DND-41 (cell line): ENCODE measurements around the gene PSD4.

Experiments
- ATAC-seq: fragments of 200-7000 bp; cut with Tn5 transposase; 3 replicates; pipeline ENCODE4 v1.9.1; 2021; ENCODE audit warnings: low read depth; ENCODE audit not compliant: insufficient read depth
- DNase-seq: peaks from one replicate; pipeline ENCODE4 v3.0.0-alpha.2; 2020
- H2AFZ ChIP-seq: 2 replicates; pipeline ENCODE4 v1.6.0; 2012; ENCODE audit warnings: low read depth, low read length
- H3K27ac ChIP-seq: 2 replicates; pipeline ENCODE4 v1.5.1; 2012; ENCODE audit warnings: low read length, inconsistent platforms
- H3K27me3 ChIP-seq: fragments of 200-600 bp; sonication (generic); 2 replicates; pipeline ENCODE4 v1.6.0; 2012; ENCODE audit warnings: low read length, mild to moderate bottlenecking, inconsistent platforms; ENCODE audit not compliant: insufficient read depth, poor library complexity
- H3K36me3 ChIP-seq: 2 replicates; pipeline ENCODE4 v1.5.1; 2012; ENCODE audit warnings: low read length, inconsistent platforms; ENCODE audit not compliant: insufficient read depth
- H3K4me1 ChIP-seq: 2 replicates; pipeline ENCODE4 v1.5.1; 2012; ENCODE audit warnings: mild to moderate bottlenecking, low read length; ENCODE audit not compliant: insufficient read depth
- H3K4me2 ChIP-seq: 2 replicates; pipeline ENCODE4 v1.6.0; 2012; ENCODE audit warnings: mild to moderate bottlenecking, moderate library complexity, low read length, inconsistent platforms; ENCODE audit not compliant: insufficient read depth
- H3K4me3 ChIP-seq, 2 experiments: fragments of 200-600 bp in 1 of 2; shearing (Covaris generic) in 1 of 2; 2 replicates each; pipeline ENCODE4 v1.5.1; 2012 to 2016; ENCODE audit warnings: inconsistent platforms in 2 of 2, low read length in 2 of 2, mild to moderate bottlenecking in 2 of 2, low read depth in 1 of 2, moderate library complexity in 1 of 2
- H3K79me2 ChIP-seq: 2 replicates; pipeline ENCODE4 v1.6.0; 2012; ENCODE audit warnings: low read length, inconsistent platforms; ENCODE audit not compliant: insufficient read depth
- H3K9ac ChIP-seq: 2 replicates; pipeline ENCODE4 v1.6.0; 2012; ENCODE audit warnings: low read depth, mild to moderate bottlenecking, inconsistent platforms, low read length, moderate library complexity
- H3K9me3 ChIP-seq: 2 replicates; pipeline ENCODE4 v1.5.1; 2012; ENCODE audit warnings: low read length, moderate library complexity, mild to moderate bottlenecking, inconsistent platforms; ENCODE audit not compliant: insufficient read depth, severe bottlenecking
- H4K20me1 ChIP-seq: 2 replicates; pipeline ENCODE4 v1.6.0; 2012; ENCODE audit warnings: low read length; ENCODE audit not compliant: insufficient read depth
- CTCF ChIP-seq: IDR thresholded peaks from 2 replicates; pipeline ENCODE4 v1.5.1; 2012; ENCODE audit warnings: borderline replicate concordance, low read length, moderate library complexity, mild to moderate bottlenecking; ENCODE audit not compliant: poor library complexity, severe bottlenecking; ENCODE audit errors: extremely low read depth
- EZH2 ChIP-seq: IDR thresholded peaks from 3 replicates; pipeline ENCODE4 v1.6.1; 2012; ENCODE audit warnings: borderline replicate concordance, low read depth, mild to moderate bottlenecking, moderate library complexity, low read length, inconsistent platforms; ENCODE audit not compliant: severe bottlenecking

Gene PSD4

DNA sequence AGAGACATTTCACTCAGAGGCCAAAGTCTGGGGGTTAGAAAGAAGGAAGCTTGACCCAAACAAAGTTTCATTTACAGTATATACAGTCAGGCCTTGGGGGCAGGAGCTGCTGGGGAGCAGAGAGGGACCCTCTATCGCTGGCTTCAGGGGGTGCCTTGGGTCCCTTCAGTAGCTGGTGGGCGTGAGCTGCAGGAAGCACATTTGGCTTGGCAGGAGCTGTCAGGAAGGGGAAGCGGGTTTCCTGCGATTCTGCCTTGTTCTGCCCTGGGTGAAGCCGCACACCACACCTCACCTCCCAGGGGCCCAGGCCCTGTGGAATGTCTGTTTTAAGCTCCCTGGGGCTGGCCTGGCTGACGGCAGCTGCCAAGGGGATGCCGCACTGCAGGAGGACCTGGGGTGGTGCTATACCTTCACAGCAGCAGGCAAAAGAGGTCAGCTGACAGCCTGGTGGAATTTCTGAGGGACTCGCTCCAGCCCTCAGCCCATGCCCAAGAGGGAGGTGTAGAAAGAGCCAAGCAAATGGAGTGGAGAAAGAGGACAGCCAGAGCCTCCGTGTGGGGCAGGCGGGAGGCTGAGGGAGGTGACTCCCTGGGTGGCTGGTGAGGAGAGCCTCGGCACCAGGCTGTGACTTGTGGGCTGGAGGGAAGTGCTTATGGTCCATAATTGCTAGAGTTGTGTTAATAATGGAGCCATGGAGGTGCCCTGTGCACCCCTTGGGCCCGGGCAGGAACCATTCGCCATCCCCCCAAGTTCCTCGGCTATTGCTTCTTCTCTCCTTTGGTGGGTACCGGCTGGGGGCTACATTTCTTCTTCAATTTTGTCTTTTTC is 43.9 kb downstream of the PSD4 start:
- no peak overlapping the region for H3K27ac ChIP-seq
- no peaks in the 10 kb centered on the region for H3K27me3 ChIP-seq
- H3K4me2 ChIP-seq = no peak overlapping the region
- no peak overlapping the region for H3K9ac ChIP-seq
- no peak for ATAC-seq
- no peak for DNase-seq
- H3K79me2 ChIP-seq = no peaks in the 10 kb centered on the region
- H2AFZ ChIP-seq = no peak overlapping the region
- no peaks in the 10 kb centered on the region for H3K4me1 ChIP-seq
- H3K36me3 ChIP-seq = no peaks in the 10 kb centered on the region
- no peaks in the 10 kb centered on the region for H4K20me1 ChIP-seq
- H3K9me3 ChIP-seq = no peaks in the 10 kb centered on the region
- no peak overlapping the region for H3K4me3 ChIP-seq
- TF ChIP-seq CTCF (no peak), EZH2 (no peak)

DNA sequence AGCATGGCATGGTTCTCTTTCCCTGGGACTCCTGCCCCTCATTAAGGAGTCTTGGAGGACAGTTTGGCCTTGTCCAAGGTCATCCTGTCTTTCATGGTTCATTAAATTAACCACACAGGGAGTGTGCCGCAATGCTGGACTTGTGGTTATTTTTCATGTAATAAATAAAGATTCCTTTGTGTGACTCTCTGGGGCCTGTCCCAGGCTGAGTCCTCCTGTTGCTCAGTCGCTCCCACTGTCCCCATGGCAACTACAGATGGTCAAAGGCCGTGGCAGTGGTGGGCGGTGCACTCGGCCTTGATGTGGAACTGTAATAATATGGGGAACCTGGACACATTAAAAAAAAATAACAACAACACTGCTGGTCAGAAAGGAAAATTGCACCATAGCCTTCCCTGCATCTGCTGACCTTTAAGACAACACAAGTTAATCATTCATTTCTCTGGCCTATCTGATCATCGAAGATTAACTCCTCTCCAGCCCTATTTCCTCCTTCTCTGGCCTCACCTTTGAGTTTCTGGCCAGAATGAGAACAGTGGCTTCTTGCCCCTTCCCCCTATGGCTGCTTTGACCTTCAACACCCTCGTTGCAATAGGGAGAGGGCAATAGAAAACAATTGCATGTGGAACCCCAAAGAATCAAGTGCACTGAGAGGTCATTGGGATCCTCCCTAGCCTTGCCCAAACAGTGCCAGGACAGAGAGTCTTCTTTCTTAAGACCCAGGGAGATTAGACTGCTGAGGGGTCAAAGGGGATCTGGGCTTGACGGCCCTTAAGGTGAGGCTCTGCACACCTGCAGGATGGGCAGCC is 44.7 kb downstream of the PSD4 start:
- H3K9ac ChIP-seq = no peak overlapping the region
- no peaks in the 10 kb centered on the region for H3K9me3 ChIP-seq
- no peak for TF ChIP-seq CTCF
- TF ChIP-seq EZH2 = no peak
- no peak overlapping the region for H3K4me2 ChIP-seq
- H3K27ac ChIP-seq = no peak overlapping the region
- H3K4me3 ChIP-seq = no peak overlapping the region
- ATAC-seq (no peak), DNase-seq (no peak)
- H3K4me1 ChIP-seq = no peaks in the 10 kb centered on the region
- H2AFZ ChIP-seq = no peak overlapping the region
- no peaks in the 10 kb centered on the region for H3K27me3 ChIP-seq
- no peaks in the 10 kb centered on the region for H3K36me3 ChIP-seq
- H3K79me2 ChIP-seq = no peaks in the 10 kb centered on the region
- H4K20me1 ChIP-seq = no peaks in the 10 kb centered on the region

DNA sequence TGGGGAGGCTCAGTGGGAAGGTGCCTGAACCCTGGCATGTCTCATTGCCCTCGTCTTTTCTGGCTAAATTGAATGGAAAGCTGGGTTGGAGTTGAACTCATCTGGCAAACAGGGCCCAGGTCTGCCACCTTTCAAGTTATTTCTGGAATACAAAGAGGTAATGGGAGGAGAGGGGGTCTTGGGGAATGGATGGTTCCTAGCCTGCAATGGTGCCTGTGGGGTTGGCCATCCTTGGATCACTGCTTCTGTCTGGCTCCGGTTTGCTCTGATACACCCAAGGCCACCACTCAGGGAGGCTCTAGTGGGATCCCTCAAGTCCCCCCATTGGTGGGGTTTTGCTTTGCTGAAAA is 45.3 kb downstream of the PSD4 start:
- H3K27me3 ChIP-seq = no peaks in the 10 kb centered on the region
- H3K27ac ChIP-seq = no peak overlapping the region
- no peak overlapping the region for H2AFZ ChIP-seq
- H3K4me2 ChIP-seq = no peak overlapping the region
- no peak overlapping the region for H3K9ac ChIP-seq
- no peaks in the 10 kb centered on the region for H3K9me3 ChIP-seq
- H3K4me1 ChIP-seq = no peaks in the 10 kb centered on the region
- no peaks in the 10 kb centered on the region for H4K20me1 ChIP-seq
- DNase-seq (no peak), ATAC-seq (no peak)
- no peaks in the 10 kb centered on the region for H3K79me2 ChIP-seq
- H3K4me3 ChIP-seq = no peak overlapping the region
- no peak for TF ChIP-seq EZH2
- H3K36me3 ChIP-seq = no peaks in the 10 kb centered on the region

DNA sequence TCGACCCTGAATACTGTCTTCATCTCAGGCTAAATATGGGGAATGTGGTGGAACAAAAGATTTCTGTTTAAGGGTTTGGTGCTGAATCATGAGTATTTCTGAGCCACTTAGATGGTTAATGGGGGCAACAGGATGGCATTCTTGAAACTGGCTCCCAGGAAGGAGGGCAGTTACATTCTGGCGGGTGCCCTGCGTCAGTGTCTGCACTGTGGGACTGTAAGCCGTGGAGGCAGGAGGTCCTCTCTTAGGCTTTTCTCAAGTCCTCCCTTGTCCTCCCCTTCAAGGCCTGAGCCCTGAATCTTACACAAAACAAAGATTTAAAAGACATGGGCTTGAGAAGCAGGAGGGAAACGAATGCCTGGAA is 45.7 kb downstream of the PSD4 start:
- H3K27ac ChIP-seq = no peak overlapping the region
- no peak overlapping the region for H3K9ac ChIP-seq
- ATAC-seq = no peak
- H3K79me2 ChIP-seq = no peaks in the 10 kb centered on the region
- no peaks in the 10 kb centered on the region for H3K27me3 ChIP-seq
- no peak overlapping the region for H3K4me2 ChIP-seq
- H3K9me3 ChIP-seq = no peaks in the 10 kb centered on the region
- no peak overlapping the region for H2AFZ ChIP-seq
- no peaks in the 10 kb centered on the region for H4K20me1 ChIP-seq
- H3K4me3 ChIP-seq = no peak overlapping the region
- no peaks in the 10 kb centered on the region for H3K36me3 ChIP-seq
- no peaks in the 10 kb centered on the region for H3K4me1 ChIP-seq
- TF ChIP-seq CTCF (no peak), EZH2 (no peak)
- DNase-seq = no peak
